Cerebellar cortex (tissue), 1 donor: Measurements from ENCODE around the gene HCST.
A peak's percentile ranks its signal among the peaks of the same experiment; 100 is the strongest.

ENCODE experiments used
- DNase-seq: peaks from one replicate; pipeline ENCODE4 v3.0.0-alpha.2; 2015; ENCODE audit warnings: low spot score

HCST gene

DNA sequence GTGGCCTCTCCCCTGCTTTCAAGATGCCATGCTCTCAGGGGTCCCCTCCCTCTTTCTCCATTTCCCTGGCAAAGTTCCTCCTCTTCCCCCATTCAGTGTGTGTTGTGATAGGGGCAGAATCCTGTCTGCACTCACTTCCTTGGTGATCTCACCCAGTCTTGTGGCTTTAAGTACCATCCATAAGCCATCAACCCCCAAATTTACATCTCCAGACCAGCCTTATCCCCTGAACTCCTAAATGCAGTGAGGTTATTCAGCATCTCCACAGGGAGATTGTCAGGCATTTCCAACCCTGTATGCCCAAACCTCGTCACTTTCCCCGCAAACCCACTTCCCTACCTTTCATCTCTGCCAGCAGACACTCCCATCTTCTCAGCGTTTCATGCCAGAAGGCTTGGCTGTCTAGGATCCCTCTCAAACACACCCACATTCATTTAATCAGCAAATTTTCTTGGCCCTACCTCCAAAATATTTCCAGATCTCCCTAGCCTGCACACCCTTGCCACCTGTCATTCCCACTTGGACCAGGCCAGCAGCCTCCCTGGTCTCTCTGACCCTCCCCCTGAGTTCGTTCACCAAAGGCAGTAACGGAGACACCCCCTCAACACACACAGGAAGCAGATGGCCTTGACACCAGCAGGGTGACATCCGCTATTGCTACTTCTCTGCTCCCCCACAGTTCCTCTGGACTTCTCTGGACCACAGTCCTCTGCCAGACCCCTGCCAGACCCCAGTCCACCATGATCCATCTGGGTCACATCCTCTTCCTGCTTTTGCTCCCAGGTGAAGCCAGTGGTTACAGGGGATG is at the start of gene HCST:
HCST (plus strand) TSS at position 676 of the 808 bp plus-strand sequence; CDS start at position 741, 65 bp downstream.
- no peak for DNase-seq

DNA sequence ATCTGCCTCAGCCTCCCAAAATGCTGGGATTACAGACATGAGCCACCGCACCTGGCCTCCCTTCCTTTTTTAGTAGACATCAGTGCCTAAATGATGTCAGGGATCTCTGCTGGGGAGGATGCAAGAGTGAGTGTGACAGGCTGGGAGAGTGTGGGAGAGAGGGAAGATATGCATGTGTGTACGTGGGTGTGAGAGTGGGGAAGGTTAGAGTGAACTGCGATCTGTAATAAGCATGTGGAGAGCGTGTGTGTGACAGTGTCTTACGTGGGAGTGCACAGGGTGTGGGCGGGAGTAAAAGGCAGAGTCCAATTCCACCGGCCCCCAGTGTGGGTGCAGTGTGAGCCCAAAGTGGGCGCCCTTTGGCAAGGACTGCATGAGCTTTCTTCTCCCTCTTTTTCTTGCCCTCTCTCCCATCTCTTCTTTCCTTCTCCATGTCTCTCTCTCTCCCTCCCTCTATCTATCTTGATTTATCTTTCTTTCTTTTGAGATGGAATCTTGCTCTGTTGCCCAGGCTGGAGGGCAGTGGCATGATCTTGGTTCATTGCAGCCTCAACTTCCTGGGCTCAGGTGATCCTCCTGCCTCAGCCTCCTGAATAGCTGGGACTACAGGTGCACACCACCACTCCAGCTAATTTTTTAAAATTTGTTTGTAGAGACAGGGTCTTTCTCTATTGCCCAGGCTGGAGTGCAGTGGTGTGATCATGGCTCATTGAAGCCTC is 49.1 kb upstream of the HCST start:
- DNase-seq = no peak

- no peak for DNase-seq
These were observed 45.7 kb upstream of the HCST start, which contains the start of gene KIRREL2 for GRCh38 chr19:35856546-35857149. Gene KIRREL2 (plus strand): TSS chr19:35856911. CDS start chr19:35857120, 209 bp downstream.

- no peak for DNase-seq
These were observed 44.0 kb upstream of the HCST start for GRCh38 chr19:35858311-35858710.

DNA sequence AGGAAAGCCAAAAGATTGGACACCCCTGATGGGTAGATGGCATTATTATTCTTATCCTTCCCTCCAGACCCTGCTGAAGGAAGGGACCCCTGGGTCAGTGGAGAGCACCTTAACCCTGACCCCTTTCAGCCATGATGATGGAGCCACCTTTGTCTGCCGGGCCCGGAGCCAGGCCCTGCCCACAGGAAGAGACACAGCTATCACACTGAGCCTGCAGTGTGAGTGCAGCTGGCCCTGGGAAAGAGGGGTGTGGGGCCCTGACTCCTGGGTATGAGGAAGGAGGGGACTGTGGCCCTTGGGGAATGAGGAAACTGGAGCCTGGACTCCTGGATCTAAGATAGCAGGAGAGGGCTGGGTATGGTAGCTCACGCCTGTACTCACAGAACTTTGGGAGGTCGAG is 42.9 kb upstream of the HCST start:
- DNase-seq = no peak

DNA sequence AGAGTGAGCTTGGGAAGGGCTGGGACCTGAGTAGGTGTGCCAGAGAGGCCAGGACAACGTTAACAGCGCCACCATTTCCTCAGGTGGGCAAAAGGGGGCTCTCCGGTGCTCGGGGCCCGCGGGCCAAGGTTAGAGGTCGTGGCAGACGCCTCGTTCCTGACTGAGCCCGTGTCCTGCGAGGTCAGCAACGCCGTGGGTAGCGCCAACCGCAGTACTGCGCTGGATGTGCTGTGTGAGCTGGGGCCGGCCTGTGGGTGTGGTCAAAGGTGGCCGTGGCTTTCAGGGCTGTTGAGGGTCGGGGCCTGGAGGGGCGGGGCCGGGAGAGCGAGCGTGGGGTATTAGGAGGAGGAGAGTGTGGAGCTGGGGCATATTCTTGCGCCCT is 41.9 kb upstream of the HCST start:
- DNase-seq = no peak

- DNase-seq = no peak
These were observed 41.3 kb upstream of the HCST start for GRCh38 chr19:35860818-35861639.

DNA sequence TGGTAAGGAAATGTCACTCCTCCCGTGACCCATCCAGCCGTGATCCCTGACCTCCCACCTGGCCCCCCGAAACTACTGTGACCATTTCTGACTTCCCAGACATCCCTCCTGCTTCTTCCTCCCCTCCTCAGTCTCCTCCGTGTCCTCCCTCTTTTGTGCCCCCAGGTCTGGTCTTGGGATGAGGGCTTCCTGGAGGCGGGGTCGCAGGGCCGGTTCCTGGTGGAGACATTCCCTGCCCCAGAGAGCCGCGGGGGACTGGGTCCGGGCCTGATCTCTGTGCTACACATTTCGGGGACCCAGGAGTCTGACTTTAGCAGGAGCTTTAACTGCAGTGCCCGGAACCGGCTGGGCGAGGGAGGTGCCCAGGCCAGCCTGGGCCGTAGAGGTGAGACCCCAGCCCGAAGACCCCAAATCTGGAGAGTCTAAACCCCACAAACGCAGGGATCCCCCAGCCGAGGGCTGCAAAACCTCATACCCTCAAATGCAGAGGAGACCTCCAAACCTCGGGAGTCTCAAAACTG is 40.6 kb upstream of the HCST start:
- DNase-seq = no peak

DNA sequence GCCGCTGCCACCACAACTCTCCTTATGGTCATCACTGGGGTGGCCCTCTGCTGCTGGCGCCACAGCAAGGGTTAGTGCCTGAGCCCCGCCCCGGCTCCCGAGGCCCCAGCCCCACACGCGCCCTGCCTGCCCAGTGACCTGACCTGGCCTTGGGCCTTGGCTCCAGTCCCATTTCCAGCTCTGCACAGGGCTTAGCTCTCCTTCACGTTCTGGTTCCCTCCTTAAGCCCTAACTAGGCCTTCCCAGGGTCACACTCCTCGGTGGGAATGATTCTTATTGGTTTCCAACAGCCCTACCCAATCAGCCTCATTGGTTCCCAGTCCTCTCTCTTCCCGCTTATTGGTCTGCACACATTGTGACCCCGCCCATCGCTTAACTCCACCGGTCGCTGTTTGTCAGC is 39.8 kb upstream of the HCST start:
- no peak for DNase-seq

DNA sequence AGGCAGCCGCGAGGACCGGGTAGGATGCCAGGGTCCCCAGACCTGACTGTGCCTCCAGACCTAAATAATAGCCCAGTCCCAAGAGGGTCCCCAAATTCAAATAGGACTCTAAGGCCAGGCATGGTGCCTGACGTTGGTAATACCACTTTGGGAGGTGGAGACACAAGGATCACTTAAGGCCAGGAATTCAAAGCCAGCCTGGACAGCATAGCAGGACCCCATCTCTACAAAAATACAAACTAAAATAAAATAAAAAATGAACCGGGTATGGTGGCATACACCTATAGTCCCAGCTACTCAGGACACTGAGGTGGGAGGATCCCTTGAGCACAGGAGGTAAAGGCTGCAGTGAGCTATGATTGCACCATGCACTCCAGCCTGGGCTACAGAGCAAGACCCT is 39.3 kb upstream of the HCST start:
- DNase-seq = no peak

DNA sequence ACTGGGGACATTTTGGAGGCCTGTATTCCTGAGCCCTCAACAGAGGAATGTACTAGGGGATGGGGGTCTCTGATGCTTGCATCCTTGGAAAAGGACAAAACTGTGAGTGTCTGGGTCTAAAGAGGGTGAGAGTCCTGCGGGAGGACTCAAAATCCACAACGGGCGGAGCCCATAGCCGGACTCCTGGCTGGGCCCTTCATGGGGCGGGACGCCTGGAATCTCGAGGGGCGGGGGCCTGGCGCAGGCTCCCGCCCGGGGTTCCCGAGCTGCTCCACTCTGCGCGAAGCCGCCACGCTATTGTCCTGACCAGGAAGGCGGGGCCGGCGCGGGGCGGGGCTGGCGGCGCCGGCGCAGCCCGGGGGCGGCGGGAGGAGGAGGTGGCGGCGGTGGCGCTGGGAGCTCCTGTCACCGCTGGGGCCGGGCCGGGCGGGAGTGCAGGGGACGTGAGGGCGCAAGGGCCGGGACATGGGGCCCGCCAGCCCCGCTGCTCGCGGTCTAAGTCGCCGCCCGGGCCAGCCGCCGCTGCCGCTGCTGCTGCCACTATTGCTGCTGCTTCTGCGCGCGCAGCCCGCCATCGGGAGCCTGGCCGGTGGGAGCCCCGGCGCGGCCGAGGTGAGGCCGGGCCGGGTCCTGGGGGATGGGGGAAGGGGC is 34.0 kb upstream of the HCST start, which contains the start of gene APLP1:
APLP1 (plus strand) TSS at position 403 of the 651 bp plus-strand sequence; CDS start at position 466, 63 bp downstream.
- peak; percentile 68 for DNase-seq

DNA sequence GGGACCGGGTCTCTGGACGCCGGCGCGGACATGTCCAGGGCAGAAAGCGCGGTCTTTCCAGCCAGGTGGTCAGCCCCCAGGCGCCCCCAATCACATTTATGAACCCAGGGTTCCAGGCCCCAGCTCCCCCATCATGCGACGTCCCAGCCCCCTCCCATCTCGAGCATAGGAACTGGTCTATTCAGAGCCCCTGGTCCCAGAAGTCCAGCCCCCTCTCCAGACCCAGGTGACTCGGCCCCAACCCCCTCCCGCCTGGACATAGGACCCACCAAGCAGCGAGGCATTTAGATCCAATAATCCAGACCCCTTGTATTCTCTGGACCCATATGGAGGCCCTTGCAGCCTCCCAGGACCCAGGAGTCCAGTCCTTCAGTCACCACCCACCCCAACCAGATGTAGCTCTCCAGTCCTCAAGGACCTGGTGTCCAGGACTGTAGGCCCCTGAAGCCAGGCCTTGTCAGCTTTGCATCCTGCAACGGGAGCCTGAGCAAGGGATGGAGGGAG is 33.5 kb upstream of the HCST start:
- no peak for DNase-seq

DNA sequence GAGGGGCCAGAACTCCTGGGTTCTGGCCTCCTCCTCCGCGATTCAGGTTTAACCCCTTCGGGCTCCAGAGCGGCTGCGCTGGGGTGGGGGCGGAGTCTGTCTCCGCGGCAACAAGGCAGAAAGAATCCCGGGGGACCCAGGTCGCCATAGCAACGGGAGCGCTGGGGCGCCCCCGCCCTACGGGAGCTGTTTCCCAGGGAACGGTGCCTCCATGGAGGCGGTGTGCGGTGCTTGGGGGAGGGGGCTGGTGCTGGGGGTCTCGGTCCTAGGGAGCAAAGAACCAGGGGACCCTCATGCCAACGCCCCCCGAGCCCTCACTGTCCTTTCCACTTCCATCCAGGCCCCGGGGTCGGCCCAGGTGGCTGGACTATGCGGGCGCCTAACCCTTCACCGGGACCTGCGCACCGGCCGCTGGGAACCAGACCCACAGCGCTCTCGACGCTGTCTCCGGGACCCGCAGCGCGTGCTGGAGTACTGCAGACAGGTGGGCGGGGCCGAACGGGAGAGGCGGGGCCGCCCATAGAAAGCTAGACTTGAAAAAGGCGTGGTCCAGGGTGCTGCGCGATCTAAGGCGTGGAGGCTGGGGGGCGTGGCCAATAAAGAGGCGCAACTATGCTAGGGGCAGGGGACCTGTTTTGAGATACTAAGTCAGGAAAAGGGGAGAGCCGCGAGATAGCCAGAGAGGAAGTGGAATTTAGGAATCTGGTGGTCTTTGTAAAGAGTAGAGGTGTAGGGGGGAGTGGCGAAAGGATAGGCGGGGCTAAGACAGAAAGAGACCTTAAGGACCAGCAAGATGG is 32.8 kb upstream of the HCST start:
- DNase-seq = peak; percentile 86

DNA sequence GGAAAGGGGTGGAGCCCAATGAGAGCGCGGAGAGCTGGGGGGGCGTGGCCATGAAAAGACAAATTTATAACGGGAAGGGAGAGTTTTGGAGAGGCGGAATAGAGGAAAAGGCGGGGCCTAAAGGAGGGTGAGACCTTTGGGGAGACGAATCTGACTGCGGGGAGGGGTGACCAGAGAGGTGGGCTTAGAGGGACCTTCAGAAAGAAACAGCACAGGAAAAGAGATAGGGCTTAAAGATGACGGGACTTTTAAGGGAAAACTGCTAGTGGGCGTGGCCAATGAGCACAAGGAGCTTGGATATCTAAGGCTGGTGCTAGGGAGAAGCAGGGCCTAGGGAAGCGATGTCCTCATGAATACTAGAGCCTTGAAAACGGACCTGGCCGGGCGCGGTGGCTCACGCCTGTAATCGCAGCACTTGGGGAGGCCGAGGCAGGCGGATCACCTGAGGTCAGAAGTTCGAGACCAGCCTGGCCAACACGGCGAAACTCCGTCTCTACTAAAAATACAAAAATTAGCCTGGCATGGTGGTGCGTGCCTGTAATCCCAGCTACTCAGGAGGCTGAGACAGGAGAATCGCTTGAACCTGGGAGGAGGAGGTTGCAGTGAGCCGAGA is 32.1 kb upstream of the HCST start:
- peak; percentile 85 for DNase-seq

DNA sequence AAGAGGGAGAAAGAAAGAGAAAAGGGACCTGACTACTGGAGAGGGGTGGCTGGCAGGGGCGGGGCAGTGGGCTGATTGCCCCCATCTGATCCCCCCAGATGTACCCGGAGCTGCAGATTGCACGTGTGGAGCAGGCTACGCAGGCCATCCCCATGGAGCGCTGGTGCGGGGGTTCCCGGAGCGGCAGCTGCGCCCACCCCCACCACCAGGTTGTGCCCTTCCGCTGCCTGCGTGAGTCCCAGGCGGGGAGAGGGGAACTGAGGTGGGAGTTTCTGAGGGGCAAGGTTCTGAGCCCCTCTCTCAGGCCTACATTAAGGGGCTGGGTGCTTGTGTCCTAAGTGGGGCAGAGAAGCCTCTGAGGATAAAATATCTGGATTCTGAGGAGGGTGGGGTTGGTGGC is 31.5 kb upstream of the HCST start:
- DNase-seq = no peak

DNA sequence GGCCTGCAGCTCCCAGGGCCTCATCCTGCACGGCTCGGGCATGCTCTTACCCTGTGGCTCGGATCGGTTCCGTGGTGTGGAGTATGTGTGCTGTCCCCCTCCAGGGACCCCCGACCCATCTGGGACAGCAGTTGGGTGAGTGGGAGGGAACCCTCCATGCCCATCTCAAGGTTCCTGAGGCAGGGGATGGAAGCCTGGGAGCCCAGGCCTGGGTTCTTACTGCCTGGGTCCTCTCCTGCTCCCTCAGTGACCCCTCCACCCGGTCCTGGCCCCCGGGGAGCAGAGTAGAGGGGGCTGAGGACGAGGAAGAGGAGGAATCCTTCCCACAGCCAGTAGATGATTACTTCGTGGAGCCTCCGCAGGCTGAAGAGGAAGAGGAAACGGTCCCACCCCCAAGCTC is 30.7 kb upstream of the HCST start:
- DNase-seq = no peak

DNA sequence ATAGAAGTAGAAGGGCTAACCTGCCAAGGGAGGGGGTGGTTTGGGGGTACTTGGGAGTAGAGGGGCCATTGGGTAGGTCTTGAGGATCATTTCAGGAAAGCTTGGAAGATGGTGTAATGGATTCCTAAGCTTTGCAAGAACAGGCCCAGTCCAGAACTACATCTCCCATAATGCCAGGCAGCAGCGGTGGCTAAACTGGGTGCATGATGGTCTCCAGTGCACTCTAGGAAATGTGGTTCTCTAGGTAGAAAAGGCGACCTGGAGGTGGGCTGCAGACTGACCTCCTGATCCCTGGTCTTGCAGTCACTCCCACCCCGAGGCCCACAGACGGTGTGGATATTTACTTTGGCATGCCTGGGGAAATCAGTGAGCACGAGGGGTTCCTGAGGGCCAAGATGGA is 30.1 kb upstream of the HCST start:
- no peak for DNase-seq

DNA sequence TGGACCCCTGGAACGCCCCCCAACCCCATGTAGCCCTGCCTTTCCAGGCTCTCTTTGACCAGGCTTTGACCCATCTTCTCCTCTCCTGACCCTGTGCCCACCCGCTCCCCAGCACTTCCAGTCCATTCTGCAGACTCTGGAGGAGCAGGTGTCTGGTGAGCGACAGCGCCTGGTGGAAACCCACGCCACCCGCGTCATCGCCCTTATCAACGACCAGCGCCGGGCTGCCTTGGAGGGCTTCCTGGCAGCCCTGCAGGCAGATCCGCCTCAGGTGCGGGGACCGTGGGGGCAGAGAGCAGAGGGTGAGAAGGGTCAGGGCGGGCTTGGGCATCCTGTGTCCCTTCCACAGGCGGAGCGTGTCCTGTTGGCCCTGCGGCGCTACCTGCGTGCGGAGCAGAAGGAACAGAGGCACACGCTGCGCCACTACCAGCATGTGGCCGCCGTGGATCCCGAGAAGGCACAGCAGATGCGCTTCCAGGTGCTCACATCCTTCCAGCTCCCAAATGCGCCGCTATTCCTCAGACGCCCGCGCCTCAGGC is 27.9 kb upstream of the HCST start:
- DNase-seq = no peak

DNA sequence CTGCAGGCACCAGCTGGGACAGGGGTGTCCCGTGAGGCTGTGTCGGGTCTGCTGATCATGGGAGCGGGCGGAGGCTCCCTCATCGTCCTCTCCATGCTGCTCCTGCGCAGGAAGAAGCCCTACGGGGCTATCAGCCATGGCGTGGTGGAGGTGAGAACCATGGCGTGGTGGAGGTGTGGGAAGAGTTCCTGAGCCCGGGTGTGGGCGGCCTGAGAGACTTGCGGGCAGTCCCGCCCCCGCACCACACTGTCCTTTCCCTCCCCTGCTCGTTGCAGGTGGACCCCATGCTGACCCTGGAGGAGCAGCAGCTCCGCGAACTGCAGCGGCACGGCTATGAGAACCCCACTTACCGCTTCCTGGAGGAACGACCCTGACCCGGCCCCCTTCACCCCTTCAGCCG is 23.3 kb upstream of the HCST start:
- DNase-seq = no peak
